Skeletal muscle cell (primary cell): ENCODE data around the gene SEPTIN10.
"Not testable (repeated sequence)": the region's sequence is repeated elsewhere in the genome, so short reads cannot be mapped to it uniquely, and the experiment has no call there.

ENCODE experiments used
- DNase-seq: peaks from one replicate; pipeline ENCODE4 v3.0.0-alpha.2; 2010; ENCODE audit warnings: low read depth
- H3K4me3 ChIP-seq: 2 replicates; pipeline ENCODE4 v1.5.1; 2011; ENCODE audit warnings: low read depth, mild to moderate bottlenecking, control low read depth, low read length, moderate library complexity

Gene SEPTIN10

DNA sequence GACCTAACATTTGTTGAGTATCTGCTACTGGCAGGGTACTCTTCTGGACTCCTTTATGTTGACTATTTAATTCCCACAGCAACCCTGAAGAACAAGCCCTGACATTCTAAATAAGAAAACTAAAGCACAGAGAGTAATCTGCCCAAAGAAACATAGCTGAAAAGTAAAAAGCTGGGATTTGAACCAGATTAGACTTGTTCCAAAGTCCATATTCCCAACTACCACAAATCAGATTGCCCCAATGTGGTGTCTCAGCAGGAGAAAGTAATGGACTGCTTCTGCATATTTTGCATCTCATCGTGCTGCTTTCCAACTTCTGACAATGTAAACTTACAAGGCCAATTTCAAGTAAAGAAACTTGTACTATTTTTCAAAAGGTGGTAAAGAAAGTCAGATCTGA, 56.5 kb downstream of the SEPTIN10 start:
- DNase-seq = no peak
- H3K4me3 ChIP-seq = no peak overlapping the region

DNA sequence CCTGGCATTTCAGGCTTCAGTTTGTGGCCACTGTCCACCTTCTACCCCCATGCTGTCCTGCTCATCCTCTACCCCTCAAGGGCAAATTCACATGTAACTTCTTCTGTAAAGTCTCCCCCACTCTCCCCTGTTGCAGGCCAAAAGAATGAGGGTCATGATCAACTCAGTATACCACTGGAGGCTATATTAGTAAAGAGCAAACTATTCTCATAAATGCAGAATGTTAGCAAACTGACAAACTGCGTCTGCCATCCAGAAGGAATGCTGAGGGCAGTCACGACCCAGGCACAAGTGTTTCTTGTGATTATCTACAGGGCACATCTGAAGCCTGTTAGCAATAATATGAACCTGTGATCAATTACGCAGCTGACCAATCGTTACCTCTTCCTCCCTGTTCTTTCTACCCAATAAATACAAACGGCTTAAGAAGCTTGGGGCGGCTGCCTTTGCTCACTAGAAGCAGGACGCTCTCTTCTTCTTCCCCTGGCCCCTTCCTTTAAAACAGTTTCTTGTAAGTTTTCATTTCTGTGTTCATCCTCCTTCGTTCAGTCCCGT, 58.3 kb downstream of the SEPTIN10 start:
- H3K4me3 ChIP-seq = no peak overlapping the region
- DNase-seq = no peak

DNA sequence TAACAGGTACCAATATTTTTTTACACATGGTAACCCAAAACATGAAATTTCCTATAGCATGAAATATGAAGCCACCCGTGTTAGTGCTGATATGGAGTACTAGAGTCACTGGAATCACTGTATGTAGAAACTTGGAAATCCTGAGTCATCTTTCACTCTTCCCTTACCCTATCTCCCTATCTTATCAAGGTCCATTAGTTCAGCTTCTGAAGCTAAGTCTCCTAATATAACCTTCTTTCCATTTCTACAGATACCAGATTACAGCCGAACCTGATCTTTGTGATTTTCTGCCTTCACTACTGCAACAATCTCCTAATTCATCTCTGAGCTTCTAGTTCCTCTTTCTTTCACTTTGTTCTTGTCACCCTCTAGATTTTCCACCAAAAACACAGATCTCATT, 59.0 kb downstream of the SEPTIN10 start:
- no peak for DNase-seq
- no peak overlapping the region for H3K4me3 ChIP-seq

DNA sequence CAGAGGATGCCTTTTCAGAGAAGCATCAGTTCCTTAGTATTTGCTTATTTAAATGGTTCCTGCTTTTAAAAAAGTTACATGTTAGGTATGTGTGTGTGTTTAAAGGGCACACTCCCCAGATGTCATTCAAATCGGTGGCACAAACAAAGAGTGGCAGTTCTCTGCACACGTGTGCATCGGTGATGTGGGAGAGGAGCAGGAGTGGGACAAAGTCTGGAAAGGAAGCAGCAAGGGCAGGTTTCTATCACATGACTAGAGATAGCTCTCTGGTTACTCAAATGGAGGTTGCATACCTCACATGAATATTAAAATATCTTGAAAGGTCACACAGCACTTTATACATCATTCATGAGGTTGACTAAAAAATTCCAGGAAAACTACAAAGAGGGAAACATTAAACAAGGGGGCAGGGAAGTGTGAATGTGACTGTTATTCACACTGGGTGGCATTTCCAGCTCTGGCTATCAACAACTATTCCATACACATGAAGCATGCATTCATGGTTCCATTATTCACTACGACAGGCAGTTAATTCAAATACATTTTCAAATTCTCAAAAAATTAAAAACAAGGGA, 64.7 kb downstream of the SEPTIN10 start:
- no peak overlapping the region for H3K4me3 ChIP-seq
- DNase-seq = no peak

DNA sequence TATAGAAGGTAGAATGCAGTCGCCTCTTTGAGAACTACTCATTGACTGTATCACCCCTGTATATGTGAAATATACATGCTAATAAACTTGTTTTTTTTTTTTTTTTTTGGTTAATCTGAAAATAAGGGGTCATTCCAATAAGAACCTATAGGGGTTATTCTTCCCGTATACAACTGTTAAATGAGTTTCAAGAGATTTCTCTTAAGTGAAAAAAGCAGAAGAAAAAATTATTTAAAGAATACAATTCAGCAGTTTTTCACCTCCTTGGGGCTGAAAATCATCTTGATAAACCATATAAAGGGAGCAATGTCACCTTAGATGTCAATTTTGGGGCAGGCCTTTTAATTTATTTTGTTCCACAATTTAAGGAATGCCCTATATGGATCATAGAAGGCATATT, 66.5 kb downstream of the SEPTIN10 start:
- no peak overlapping the region for H3K4me3 ChIP-seq
- DNase-seq = no peak

DNA sequence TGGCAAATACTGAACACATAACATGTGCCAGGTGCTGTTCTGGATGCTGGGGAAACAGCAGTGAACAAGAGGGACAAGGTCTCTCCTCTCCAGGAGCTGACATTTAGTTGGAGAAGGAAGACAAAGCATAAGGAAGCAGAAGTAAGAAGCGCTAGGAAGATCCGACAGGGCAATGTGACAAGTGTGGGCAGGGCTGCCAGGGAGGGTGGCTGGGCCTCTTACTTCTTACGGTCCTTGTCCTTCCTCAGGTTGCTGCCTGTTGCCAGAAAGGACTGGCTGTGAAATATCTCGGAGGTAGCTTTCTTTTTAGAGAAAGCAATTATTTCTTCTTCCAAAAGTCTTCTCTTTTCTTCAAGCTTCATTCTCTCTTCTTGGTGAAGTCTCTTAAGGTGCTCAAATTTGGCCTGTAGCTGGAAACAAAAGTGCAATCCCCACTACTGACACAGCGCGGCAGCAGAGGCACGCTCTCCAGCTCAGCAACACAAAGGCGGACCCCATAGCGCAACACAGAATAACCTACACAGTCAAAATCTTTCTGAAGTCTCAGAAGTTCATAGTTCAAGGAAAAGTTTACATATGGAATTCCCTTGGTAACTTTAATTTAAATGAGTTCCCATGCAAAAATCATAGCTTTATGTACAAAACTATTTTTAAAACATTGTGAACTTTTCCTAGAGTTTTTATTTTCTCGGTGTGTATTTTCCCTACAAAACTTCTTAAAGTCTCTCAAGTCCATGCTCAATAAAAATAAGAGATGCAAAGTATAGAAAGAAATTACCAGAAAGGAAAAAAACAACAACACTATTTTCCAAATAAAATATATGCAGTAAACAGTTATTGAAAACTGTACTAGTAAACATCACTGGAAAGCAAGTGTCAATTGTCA, 67.7 kb downstream of the SEPTIN10 start:
- H3K4me3 ChIP-seq = no peak overlapping the region
- DNase-seq = no peak

DNA sequence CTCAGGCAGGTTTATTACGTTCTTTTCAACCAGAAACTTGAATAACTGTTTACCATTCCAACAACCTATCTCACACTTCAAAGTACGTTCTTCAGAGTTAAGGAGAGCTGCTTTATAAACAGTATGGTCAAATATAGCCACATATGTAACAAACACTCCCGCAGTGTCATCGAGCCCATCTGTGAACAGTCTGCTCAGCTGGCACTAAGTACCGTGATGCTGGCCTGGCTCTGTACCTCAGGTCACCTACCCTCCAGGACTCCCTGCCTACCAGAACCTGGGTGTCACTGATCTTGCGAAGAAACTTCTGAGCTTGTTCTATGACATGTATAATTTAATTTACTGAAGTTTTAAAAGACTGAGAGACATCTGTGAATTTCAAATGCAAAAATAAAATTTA, 71.4 kb downstream of the SEPTIN10 start:
- DNase-seq = no peak
- H3K4me3 ChIP-seq = no peak overlapping the region

DNA sequence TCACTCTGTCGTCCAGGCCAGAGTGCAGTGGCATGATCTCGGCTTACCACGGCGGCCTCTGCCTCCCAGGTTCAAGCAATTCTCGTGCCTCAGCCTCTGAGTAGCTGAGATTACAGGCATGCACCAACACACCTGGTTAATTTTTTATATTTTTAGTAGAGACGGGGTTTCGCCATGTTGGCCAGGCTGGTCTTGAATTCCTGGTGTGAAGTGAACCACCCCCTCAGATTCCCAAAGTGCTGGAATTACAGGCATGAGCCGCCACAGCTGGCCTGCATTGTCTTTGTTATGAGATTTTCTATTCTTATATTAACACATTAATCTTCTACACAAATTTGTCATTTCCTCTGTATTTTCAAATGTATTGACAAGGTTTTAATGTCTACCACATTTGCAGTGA, 75.2 kb downstream of the SEPTIN10 start:
- no peak overlapping the region for H3K4me3 ChIP-seq
- DNase-seq = no peak

DNA sequence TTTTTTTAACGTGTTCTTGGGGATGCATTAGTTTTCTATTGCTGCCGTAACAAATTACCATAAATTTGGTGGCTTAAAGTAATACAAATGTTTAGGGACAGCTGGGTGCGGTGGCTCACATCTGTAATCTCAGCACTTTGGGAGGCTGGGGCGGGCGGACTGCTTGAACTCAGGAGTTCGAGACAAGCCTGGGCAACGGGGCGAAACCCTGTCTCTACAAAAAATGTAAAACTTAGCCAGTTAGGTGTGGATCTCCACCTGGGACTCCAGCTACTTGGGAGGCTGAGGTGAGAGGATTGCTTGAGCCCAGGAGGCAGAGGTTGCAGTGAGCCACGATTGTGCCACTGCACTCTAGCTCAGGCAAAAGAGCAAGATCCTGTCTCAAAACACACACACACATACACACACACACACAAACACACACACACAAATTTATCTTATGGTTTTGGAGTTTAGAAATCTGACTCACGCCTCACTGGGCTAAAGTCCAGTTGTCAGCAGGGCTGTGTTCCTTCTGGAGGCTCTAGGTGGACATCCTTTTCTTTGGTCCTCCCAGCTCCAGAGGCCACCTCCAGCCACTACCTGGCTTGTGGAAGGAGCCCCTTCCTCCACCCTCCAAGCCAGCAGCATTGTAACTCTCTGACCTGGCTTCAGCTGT, 76.1 kb downstream of the SEPTIN10 start:
- H3K4me3 ChIP-seq = no peak overlapping the region
- no peak for DNase-seq

DNA sequence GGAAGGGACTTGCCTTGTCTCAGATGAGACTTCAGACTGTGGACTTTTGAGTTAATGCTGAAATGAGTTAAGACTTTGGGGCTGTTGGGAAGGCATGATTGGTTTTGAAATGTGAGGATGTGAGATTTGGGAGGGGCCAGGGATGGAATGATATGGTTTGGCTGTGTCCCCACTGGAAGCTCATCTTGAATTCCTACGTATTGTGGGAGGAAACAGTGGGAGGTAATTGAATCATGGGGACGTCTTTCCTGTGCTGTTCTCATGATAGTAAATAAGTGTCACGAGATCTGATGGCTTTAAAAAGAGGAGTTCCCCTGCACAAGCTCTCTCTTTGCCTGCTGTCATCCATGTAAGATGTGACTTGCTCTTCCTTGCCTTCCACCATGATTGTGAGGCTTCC, 77.2 kb downstream of the SEPTIN10 start:
- not testable (repeated sequence) for DNase-seq, H3K4me3 ChIP-seq

DNA sequence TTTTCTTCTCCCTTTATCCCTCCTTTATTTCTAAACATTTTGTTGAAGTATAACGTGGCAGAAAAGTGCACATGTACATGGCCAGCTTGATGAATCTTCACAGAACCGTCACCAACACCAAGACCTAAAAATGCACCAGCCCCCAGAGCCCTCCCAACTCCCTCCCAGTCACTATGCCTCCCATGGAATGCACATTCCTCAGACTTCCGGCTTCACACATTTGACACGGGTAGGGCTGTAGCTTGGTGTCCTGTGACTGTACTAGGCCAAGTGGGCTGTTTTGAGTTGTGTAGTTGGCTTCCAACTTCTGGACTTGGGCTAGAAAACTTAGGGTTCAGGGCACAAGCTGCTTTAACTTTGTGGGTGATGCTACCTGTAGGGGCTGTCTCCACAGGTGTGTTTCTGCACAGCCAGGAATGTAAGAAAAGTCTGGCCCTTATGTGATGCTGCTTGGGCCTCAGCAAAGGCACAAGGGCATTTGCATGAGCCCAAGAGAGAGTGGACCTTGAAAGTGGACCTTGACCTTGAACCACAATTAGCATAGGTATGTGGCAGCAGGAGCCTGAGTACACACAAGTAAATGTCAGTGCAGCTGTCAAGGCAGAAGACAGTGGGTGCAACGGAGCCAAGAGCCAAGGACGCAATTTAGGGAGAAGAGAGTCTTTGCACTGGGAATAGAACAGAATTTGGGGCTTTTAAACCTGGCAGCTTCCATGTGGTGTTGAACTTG, 78.4 kb downstream of the SEPTIN10 start:
- H3K4me3 ChIP-seq = no peak overlapping the region
- DNase-seq = no peak

DNA sequence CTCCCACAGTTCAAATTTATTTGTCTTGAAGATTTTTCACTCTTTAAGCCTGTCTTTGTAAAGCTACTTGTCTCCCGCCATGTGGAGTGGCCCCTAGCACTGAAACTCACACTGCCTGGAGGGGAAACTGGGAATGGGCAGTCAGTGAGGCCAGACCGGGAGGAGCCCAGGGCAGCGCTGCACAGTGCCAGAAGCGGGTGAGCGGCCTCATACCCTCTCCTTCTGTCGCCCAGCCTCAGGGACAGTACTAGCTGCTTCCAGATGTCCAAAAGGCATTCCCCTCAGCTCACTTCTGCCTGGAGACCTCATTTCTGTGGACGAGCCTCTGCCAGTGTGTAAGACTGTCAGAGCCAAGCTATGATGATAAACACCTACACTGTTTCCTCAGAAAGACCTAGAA, 79.9 kb downstream of the SEPTIN10 start:
- H3K4me3 ChIP-seq = no peak overlapping the region

DNA sequence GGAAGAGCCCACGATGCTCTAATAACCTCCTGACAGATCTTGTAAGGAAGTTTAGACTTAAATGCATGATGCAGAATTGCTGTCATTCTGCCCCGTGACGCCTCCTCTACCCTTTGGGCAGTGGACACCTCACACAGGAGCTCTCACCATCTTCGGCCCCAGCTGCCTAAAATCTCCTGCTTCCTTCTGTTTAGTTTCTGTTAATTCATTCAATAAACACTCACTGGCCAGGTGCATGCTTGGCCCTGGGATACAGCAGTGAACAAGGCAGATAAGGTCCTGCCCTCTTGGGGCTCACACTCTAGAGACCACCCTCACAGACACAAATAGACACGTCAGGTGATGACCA, 81.1 kb downstream of the SEPTIN10 start:
- DNase-seq = no peak
- H3K4me3 ChIP-seq = no peak overlapping the region

More for the DNA sequence above, 79.9 kb downstream of the SEPTIN10 start:
- no peak for DNase-seq

DNA sequence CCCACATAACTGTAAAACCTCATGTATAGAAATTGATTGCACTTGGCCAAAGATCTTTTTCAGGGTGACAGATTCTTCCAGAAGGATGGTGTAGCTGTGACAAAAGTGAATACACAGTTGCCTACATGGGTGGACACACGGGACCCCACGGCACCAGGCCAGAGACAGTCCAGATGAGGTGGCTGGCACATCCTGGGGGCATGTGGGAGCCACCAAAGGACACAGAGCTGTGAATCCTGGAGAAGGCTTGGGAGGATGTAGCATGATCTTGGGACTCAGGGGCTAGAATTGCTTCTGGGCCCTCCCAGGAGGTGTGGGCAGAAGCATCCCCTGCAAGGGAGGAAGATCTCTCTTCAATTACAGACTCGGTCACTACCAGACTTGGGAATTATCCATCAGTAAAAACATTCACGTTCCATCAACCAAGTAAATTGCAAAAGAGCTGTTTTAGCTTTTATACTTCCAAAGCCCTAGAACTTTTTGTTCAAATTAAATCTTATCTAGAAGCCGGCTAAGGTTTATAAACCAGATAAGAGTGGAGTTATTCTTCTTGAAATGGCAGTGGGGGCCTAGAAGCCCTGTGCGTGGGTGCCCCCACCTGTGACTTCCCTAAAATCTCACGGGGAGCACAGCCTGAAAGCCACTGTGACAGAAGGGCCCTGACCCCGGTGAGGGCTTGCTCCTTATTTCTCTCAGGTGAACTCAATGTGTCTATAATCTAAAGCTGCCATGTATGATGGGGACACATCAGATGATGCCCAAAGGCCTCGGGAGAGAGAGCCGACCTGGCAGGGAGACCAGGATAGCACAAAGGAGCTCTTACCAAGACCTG, 81.7 kb downstream of the SEPTIN10 start:
- no peak for DNase-seq
- H3K4me3 ChIP-seq = no peak overlapping the region

DNA sequence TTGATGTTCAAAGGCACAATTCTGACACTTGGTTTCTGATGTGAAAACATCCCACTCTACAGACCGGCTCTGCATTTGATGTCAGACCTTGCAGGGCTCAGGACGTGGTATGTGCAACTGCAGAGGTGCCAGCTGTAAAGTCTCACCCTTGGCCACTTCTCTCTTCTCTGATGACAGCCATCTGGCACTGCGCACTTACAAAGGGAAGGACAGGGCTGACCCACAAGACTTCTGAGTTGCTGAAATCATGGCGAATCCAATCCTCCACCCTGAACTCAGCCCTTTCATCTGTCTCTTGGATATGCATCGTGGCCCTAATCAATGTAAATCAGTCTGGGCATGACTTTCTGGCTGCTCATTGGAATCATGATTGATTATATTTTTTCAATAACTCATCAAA, 82.5 kb downstream of the SEPTIN10 start:
- no peak overlapping the region for H3K4me3 ChIP-seq
- DNase-seq = no peak

DNA sequence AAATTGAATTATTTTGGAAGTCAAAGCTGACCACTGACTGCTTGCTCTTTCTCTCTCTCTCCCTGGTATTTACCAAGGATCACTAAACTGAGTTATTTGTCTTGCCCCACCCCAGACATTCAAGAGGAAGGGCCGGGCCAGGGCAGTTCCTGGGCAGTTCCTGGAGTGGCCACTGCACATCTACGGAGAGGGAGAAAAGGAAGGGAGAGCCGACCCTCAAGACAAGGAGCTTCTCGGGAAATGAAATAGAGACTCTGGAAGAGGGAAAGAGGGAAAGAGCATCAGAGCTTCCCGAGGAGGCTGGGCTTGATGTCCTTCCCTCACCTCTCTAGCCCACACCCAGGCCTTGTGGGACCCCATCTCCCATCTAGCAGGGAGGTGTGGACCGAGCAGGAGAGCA, 83.1 kb downstream of the SEPTIN10 start:
- H3K4me3 ChIP-seq = no peak overlapping the region
- no peak for DNase-seq

DNA sequence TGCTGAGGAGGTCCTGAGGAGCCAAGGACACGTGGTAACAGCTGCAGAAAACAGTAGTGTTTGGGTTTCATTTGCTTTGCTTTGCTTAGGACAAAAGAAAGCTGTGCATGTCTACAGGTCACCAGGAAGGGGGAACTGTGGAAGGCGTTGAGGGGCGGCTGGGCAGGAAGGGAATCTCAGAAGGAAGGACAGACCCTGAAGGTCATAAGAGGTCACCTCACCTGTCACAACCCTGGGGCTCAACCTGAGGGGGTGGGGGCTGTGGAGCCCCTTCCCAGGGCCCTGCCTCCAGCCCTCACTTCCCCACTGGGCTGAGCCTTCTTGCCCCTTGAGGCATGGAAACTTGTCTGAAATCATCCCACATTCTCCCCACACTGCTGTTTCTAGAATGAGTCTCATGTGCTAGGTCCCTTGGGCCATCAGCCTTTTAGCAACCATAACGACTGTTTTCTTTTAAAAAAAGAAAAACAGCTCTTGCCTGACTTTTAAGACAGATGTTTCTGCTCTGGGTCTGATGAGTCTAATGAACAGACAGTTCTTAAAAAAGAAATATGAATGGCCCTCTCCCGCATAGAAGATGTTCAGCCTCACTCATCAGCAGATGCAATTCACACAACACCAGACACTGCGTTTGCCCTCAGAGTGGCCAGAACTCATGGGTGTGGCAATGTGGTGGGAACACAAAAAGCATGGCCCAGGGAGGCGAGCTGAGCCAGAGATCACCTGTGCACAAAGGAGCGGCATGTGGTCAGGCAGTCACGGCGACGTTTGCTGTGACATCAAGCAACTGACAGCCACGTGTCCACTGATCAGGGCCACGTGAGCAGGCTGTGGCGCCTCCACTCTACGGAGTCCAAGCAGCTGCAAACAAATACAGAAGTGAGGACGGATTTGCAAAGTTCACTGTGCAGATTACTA, 84.0 kb downstream of the SEPTIN10 start:
- no peak overlapping the region for H3K4me3 ChIP-seq
- DNase-seq = no peak
